Calu3 (cell line): Measurements from ENCODE around the gene G3BP1. TPM values are rescaled to one million over a fixed set of nuclear protein-coding genes. Genes with fewer than 3 reads are reported as not detected.

Experiments
- BruUV-seq: library from RNA; stranded (reverse); fragments of 400-500 nt; replicated peaks from 2 replicates; lab custom pipeline; 2021; lab: Mats Ljungman, UMichigan
- CTCF ChIA-PET: fragments of 300-600 bp; sonication (Branson Sonifier 250); formaldehyde crosslinking; loops from one replicate; lab custom pipeline; 2022; ENCODE audit warnings: antibody characterized with exemption; lab: Charles Lee
- DNase-seq: peaks from one replicate; pipeline ENCODE4 v3.0.0; 2022
- H3K27ac Mint-ChIP-seq: one replicate; pipeline ENCODE4 v1.8.0; 2022; ENCODE audit warnings: mixed read lengths; ENCODE audit not compliant: unreplicated experiment
- H3K27me3 Mint-ChIP-seq: one replicate; pipeline ENCODE4 v1.8.0; 2022; ENCODE audit warnings: mixed read lengths; ENCODE audit not compliant: unreplicated experiment
- H3K36me3 Mint-ChIP-seq: one replicate; pipeline ENCODE4 v1.8.0; 2022; ENCODE audit warnings: mild to moderate bottlenecking, moderate library complexity, mixed read lengths; ENCODE audit not compliant: insufficient read depth, unreplicated experiment
- H3K4me1 Mint-ChIP-seq: one replicate; pipeline ENCODE4 v1.8.0; 2022; ENCODE audit warnings: mild to moderate bottlenecking, low read depth, mixed read lengths; ENCODE audit not compliant: unreplicated experiment
- H3K4me3 Mint-ChIP-seq: one replicate; pipeline ENCODE4 v1.8.0; 2022; ENCODE audit warnings: mild to moderate bottlenecking, low read depth, moderate library complexity, mixed read lengths; ENCODE audit not compliant: unreplicated experiment
- H3K9me3 Mint-ChIP-seq: one replicate; pipeline ENCODE4 v1.8.0; 2022; ENCODE audit warnings: low read depth, mixed read lengths; ENCODE audit not compliant: unreplicated experiment
- CTCF ChIP-seq: fragments of 200-600 bp; IDR thresholded peaks from one replicate; pipeline ENCODE4 v1.8.0; 2022; ENCODE audit warnings: antibody characterized with exemption; ENCODE audit not compliant: unreplicated experiment
- intact Hi-C: fragments of 100-400 bp; cut with micrococcal nuclease; formaldehyde crosslinking; loops from one replicate; pipeline ENCODE4 v1.10.0; 2022; ENCODE audit not compliant: unreplicated experiment
- total RNA-seq: library from RNA; stranded (reverse); gene quantifications from 2 replicates; pipeline ENCODE4 v1.2.3, GENCODE V29; 2022

Gene G3BP1
- total RNA-seq, 1 experiment from 2014 or later: 393 TPM

- no peaks in the 10 kb centered on the region for H3K27me3 Mint-ChIP-seq
- BruUV-seq: no TSS peak
- H3K36me3 Mint-ChIP-seq: peaks cover 49% of the 10 kb centered on the region
- no peak overlapping the region for H3K4me3 Mint-ChIP-seq
- CTCF ChIA-PET: interaction anchor here (1.2 to 1.4 kb wide), 2 partner anchors 85 to 91 kb away, joined by 3 to 4 read pairs; no protein-coding TSS in a partner anchor
- H3K9me3 Mint-ChIP-seq: no peaks in the 10 kb centered on the region
- intact Hi-C loops: loop anchor here (10.0 kb wide), 1 partner anchor 219 kb away; no protein-coding TSS in a partner anchor
- no peak for DNase-seq
- no peak for TF ChIP-seq CTCF
- peaks cover 66% of the 10 kb centered on the region for H3K4me1 Mint-ChIP-seq
- peak overlapping the region; percentile 60 for H3K27ac Mint-ChIP-seq
Measured at GRCh38 chr5:151743530-151743929, 28.2 kb upstream of the G3BP1 start.

- Mint-ChIP-seq H3K9me3 (no peaks in the 10 kb centered on the region), H3K4me3 (no peak overlapping the region), H3K4me1 (peaks cover 59% of the 10 kb centered on the region), H3K27ac (peak overlapping the region; percentile 89), H3K27me3 (no peaks in the 10 kb centered on the region), H3K36me3 (peaks cover 57% of the 10 kb centered on the region)
- TF ChIP-seq CTCF: no peak
- peak; percentile 92 for DNase-seq
- CTCF ChIA-PET: interaction anchor here (0.5 to 1.0 kb wide), 6 partner anchors 12 to 1070 kb away, joined by 3 to 8 read pairs (median 4); no protein-coding TSS in a partner anchor
- no TSS peak for BruUV-seq
- intact Hi-C loops: loop anchor here (1.0 to 10.0 kb wide), 2 partner anchors 26 to 220 kb away; partner anchors contain the start of gene G3BP1
Measured at GRCh38 chr5:151745071-151745705, 26.6 kb upstream of the G3BP1 start.

- intact Hi-C loops: no loop called here
- H3K27ac Mint-ChIP-seq: no peak overlapping the region
- CTCF ChIA-PET: interaction anchor here (0.6 to 1.7 kb wide), 2 partner anchors 8 to 9 kb away, joined by 3 to 6 read pairs; partner anchors contain the start of gene ATOX1
Measured at GRCh38 chr5:151750121-151750520, 21.6 kb upstream of the G3BP1 start.

GRCh38 chr5:151751091-151751490 is 20.7 kb upstream of the G3BP1 start:
- no peak overlapping the region for H3K27ac Mint-ChIP-seq
- no TSS peak for BruUV-seq

More at GRCh38 chr5:151750121-151750520, 21.6 kb upstream of the G3BP1 start:
- DNase-seq: no peak
- TF ChIP-seq CTCF: no peak
- peaks cover 38% of the 10 kb centered on the region for H3K4me1 Mint-ChIP-seq
- H3K4me3 Mint-ChIP-seq: no peak overlapping the region
- no peaks in the 10 kb centered on the region for H3K9me3 Mint-ChIP-seq
- peaks cover 44% of the 10 kb centered on the region for H3K36me3 Mint-ChIP-seq
- no TSS peak for BruUV-seq
- no peaks in the 10 kb centered on the region for H3K27me3 Mint-ChIP-seq

More at GRCh38 chr5:151751091-151751490, 20.7 kb upstream of the G3BP1 start:
- H3K9me3 Mint-ChIP-seq: no peaks in the 10 kb centered on the region
- TF ChIP-seq CTCF: no peak
- peaks cover 40% of the 10 kb centered on the region for H3K36me3 Mint-ChIP-seq
- no peak overlapping the region for H3K4me3 Mint-ChIP-seq
- intact Hi-C loops: no loop called here
- CTCF ChIA-PET: interaction anchor here (0.7 to 1.7 kb wide), 3 partner anchors 10 to 25 kb away, joined by 6 read pairs; no protein-coding TSS in a partner anchor
- DNase-seq: no peak
- no peaks in the 10 kb centered on the region for H3K27me3 Mint-ChIP-seq
- H3K4me1 Mint-ChIP-seq: peaks cover 31% of the 10 kb centered on the region
